ENCODE data around the gene MRPL19. TPM values are rescaled to one million over a fixed set of nuclear protein-coding genes. Genes with fewer than 3 reads are reported as not detected.
"Not testable (repeated sequence)": the region's sequence is repeated elsewhere in the genome, so short reads cannot be mapped to it uniquely, and the experiment has no call there.

The MRPL19 gene
- total RNA-seq, 1 experiment from 2014 or later: 88.1 TPM

DNA sequence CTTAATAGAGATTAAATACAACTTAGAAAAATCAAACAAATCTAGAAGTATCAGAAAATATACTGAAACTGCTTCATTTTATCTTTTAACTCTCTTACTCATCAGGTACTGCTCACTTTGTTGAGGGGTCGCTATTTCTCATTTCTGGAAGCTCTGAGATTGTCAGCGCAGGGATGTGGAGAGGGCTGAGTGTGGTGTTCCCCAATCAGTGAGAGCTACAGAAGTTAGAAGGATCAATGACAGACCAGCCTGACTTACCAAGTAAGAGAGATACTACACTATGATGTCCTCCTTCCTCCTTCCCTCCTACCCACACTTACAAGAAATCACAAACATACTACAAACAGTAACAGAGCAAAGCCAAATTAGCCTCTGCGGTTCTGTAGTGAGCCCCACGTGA, 56.0 kb downstream of the MRPL19 start:
- Histone ChIP-seq H3K27me3 (no peaks in the 10 kb centered on the region), H3K4me3 (no peak overlapping the region), H3K9me3 (no peaks in the 10 kb centered on the region), H3K36me3 (peaks cover 62% of the 10 kb centered on the region)
- no peak for DNase-seq

DNA sequence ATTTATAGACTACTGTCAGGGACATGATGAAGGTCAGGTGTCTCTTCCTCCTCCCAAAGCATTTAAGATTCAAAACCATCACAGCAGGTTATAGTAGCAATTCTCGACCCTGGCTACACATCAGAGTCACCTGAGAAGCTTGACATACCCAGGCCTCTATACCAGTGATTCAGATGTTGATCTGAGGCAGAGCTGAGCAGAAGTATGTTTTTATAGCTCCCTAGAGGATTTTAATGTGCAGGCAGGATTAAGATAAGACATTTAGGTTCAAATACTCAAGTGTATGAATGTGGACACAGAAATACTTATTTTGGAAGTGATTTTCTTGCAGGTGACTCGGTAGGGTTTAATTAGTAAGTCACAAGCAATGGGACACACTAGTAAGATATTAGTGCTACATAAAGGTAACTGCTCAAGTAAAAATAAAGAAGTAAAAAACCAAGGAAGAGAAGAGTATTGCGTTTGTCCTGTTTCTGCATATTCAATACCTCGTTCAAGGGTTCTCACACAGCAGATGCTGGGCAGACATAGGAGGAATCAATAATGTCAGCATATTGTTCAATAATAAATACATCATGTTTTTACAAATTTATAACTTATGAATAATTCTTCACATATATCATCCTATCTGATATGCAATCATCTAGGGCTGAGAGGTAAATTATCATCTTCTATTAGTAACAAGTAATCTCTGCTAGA, 57.2 kb downstream of the MRPL19 start:
- no peaks in the 10 kb centered on the region for H3K9me3 ChIP-seq
- H3K27me3 ChIP-seq: no peaks in the 10 kb centered on the region
- H3K36me3 ChIP-seq: peaks cover 58% of the 10 kb centered on the region
- H3K4me3 ChIP-seq: no peak overlapping the region
- DNase-seq: no peak

DNA sequence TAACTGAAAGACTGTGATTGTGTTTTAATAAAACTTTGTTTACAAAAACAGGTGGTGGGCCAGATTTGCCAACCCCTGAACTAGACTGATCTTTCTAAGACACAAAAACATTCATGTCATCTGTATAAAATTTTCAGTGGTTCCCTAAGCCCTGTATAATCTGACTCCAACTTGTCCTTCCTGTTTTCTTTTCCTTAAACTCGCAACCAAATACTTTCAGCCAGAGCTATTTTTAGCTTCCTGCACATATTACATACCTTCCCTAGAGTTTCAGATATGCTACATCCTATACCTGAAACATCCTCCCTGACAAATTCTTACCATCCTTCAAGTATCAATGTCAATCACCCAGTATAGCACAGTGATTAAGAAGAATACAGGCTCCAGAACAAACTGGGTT, 59.3 kb downstream of the MRPL19 start:
- H3K9me3 ChIP-seq: no peaks in the 10 kb centered on the region
- H3K36me3 ChIP-seq: peaks cover 52% of the 10 kb centered on the region
- DNase-seq: no peak
- H3K4me3 ChIP-seq: no peak overlapping the region
- H3K27me3 ChIP-seq: no peaks in the 10 kb centered on the region

DNA sequence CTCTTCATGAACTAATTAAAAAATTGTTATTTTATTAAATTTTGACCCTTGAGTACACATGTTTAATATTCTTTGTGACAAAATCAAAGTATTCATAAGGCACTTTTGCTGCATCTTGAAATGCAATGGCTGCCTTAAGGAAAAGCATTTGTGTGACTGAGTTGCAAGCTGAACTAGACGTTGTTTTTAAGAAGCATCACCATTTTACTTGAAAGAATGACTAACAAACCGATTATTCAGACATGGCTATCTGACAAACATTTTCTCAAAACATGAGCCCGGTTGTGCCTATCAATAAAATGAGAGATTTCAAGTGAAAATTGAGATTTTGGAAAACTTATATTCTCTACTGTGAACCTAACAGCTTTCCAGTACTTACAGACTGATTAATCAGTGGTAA, 61.3 kb downstream of the MRPL19 start:
- H3K9me3 ChIP-seq: no peaks in the 10 kb centered on the region
- H3K36me3 ChIP-seq: peaks cover 33% of the 10 kb centered on the region
- no peak overlapping the region for H3K4me3 ChIP-seq
- H3K27me3 ChIP-seq: no peaks in the 10 kb centered on the region
- no peak for DNase-seq

DNA sequence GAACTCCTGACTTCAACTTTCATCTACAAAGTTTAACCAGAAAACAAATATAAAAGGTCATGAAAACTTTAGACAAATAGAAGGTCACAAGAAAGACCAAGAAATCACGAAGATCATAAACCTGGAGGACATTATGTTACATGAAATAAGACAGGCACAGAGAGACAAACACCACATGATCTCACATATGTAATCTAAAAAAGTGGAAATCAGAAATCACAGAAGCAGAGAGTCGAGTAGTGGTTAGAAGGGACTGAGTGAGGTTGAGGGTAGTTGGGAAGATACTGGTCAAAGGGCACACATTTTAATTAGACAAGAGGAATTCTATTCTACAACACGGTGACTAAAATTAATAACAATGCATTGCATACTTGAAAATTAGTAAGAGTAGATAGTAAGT, 62.7 kb downstream of the MRPL19 start:
- no peak for DNase-seq
- peaks cover 23% of the 10 kb centered on the region for H3K36me3 ChIP-seq
- H3K4me3 ChIP-seq: peak overlapping the region; percentile 62
- no peaks in the 10 kb centered on the region for H3K9me3 ChIP-seq
- H3K27me3 ChIP-seq: no peaks in the 10 kb centered on the region

DNA sequence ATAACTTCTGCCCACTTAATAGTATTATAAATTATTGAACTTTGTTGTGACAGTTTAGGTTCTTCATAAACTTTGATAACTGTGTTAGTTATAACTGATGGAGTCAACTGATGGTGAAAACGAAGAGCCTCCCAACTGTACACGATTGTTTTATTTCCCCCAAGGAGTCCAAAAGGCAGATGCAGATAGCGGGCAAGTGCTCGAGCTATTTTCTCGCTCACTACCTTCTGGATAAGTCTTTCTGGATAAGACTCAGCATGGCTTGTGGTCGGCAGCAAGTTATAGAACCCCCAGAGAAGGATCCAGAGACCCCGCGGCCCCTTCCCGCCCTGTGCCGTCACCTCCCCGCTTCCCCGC, 63.6 kb downstream of the MRPL19 start:
- H3K9me3 ChIP-seq: no peaks in the 10 kb centered on the region
- peak overlapping the region; percentile 62 for H3K4me3 ChIP-seq
- DNase-seq: no peak
- H3K27me3 ChIP-seq: no peaks in the 10 kb centered on the region
- H3K36me3 ChIP-seq: peaks cover 14% of the 10 kb centered on the region

DNA sequence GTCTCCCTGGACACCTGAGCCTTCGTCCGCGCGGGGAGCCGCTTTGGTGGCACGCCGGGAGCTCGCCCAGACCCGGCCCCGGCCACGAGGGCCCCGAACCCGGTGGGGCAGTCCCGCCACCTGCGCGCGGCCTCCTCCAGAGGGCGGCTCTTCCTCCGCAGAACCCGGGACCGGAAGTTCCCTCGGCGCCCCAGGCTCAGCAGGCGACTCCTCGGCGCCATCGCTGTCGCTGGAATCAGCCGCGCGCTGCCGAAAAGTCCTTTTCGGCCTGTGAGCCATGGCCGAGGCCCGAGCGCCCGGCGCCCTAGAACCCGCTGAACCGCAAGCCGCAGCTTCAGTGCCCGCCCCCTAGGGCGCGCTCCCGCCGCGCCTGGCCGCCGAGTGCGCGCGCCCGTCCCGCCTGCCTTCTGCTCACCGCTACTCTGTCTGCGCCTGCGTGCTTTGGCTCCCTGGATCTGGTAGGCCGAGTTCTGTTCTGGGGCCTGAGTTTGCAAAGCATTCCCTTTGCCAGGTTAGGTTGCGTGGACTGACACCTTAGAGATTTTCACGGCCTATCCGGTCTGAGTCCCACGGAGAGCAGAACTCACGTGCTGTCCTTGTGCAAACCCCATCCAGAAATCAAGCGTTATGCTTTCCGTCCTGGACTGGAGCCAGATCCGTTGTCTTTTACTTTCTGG, 64.1 kb downstream of the MRPL19 start, which contains the start of gene GCFC2:
GCFC2 (minus strand) TSS at position 339 of the 677 bp plus-strand sequence; CDS start at position 279, 60 bp downstream.
- H3K4me3 ChIP-seq: peak within 1 kb of the TSS; percentile 62
- peaks cover 13% of the 10 kb centered on the region for H3K36me3 ChIP-seq
- no peaks in the 10 kb centered on the region; the same call in 1 of the 2 replicates for H3K27me3 ChIP-seq
- DNase-seq: peak; percentile 92
- H3K9me3 ChIP-seq: no peaks in the 10 kb centered on the region

DNA sequence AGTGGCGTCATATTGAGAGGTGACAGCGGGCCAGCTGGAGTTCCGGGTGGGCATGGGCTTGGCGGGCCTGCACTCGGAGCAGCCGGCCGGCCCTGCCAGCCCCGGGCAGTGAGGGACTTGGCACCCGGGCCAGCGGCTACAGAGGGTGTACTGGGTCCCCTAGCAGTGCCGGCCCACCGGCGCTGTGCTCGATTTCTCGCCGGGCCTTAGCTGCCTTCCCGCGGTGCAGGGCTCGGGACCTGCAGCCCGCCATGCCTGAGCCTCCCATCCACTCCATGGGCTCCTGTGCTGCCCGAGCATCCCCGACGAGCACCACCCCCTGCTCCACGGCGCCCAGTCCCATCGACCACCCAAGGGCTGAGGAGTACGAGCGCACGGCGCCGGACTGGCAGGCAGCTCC, 65.0 kb downstream of the MRPL19 start:
- H3K36me3 ChIP-seq, H3K4me3 ChIP-seq, H3K9me3 ChIP-seq, H3K27me3 ChIP-seq, DNase-seq: not testable (repeated sequence)

DNA sequence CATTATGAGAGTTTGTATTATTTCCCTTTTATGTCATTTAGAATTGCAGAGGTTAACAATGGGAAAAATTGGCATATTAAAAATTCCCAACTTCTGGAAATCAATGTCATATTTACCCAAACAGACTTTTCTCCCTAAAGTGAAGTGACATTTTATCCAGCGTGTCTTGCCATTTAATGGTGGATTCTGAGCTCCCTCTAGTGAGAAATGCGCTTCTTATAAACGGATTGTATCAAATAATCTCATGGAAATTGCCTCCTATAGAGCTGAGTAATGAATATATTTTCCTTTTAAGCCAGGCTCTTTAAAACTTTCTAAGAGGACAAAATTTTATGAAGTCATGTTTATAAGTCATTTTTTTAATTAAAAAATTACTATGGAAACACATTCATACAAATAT, 69.8 kb downstream of the MRPL19 start:
- H3K36me3 ChIP-seq: no peaks in the 10 kb centered on the region
- DNase-seq: no peak
- H3K4me3 ChIP-seq: no peak overlapping the region
- no peaks in the 10 kb centered on the region; the same call in 1 of the 2 replicates for H3K9me3 ChIP-seq
- peaks cover 5% of the 10 kb centered on the region for H3K27me3 ChIP-seq

DNA sequence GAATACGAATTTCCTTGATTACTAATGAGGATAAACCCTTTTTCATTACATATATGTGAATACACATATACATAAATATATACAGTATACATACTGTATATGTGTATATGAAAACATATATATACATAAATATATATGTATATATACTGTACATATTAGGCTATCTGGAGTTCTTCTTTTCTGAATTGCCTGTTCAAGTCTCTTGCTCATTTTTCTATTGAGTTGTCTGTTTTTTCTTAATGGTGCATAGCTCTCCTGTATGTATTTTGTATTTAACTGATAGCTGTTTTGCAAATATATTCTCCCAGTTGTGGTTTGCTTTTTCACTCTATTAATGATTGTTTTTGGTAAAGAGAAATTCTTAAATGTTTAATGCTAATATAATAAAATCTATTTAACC, 73.0 kb downstream of the MRPL19 start:
- Histone ChIP-seq H3K9me3 (no peaks in the 10 kb centered on the region; the same call in 1 of the 2 replicates), H3K4me3 (no peak overlapping the region), H3K27me3 (peaks cover 15% of the 10 kb centered on the region), H3K36me3 (no peaks in the 10 kb centered on the region)
- no peak for DNase-seq

DNA sequence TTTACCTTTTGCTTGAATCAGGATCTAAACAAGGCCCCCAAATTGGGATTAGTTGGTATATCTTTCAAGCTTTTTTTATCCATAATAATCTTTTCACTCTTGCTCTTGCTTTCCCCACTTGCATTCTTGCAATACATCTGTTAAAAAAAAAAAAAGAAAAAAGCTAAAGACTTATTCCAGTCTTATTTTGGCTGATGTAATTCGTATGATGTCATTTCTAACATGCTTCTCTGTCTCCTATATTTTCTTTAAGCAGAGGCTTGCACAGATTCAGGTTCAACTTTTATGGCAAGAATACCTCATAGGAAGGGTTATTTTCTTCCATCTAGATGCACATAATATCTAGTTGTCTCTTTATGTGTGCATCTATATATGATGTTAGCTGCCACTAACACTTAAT, 73.9 kb downstream of the MRPL19 start:
- no peak for DNase-seq
- no peaks in the 10 kb centered on the region; the same call in 1 of the 2 replicates for H3K9me3 ChIP-seq
- H3K4me3 ChIP-seq: no peak overlapping the region
- peaks cover 15% of the 10 kb centered on the region for H3K27me3 ChIP-seq
- no peaks in the 10 kb centered on the region for H3K36me3 ChIP-seq

DNA sequence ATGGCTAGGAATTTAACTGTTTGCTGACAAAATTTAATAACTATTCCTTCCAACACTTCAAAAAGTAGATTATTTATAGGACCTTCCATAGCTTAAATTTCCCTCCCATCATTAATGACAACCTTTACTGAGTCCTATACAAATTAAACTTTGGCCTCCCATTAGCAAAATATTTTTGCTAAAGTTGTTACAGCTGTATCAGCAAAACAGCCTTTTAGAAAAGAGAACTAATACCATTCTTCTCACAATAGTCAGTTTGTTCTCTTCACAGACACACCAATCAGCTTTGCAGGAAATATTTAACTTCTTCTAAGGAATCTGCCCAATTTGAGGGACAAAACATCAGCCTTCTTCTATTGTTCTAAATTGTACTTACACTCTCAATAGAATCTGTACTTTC, 76.1 kb downstream of the MRPL19 start:
- no peaks in the 10 kb centered on the region for H3K36me3 ChIP-seq
- no peaks in the 10 kb centered on the region; the same call in 1 of the 2 replicates for H3K9me3 ChIP-seq
- H3K4me3 ChIP-seq: no peak overlapping the region
- no peak for DNase-seq
- peaks cover 17% of the 10 kb centered on the region for H3K27me3 ChIP-seq

DNA sequence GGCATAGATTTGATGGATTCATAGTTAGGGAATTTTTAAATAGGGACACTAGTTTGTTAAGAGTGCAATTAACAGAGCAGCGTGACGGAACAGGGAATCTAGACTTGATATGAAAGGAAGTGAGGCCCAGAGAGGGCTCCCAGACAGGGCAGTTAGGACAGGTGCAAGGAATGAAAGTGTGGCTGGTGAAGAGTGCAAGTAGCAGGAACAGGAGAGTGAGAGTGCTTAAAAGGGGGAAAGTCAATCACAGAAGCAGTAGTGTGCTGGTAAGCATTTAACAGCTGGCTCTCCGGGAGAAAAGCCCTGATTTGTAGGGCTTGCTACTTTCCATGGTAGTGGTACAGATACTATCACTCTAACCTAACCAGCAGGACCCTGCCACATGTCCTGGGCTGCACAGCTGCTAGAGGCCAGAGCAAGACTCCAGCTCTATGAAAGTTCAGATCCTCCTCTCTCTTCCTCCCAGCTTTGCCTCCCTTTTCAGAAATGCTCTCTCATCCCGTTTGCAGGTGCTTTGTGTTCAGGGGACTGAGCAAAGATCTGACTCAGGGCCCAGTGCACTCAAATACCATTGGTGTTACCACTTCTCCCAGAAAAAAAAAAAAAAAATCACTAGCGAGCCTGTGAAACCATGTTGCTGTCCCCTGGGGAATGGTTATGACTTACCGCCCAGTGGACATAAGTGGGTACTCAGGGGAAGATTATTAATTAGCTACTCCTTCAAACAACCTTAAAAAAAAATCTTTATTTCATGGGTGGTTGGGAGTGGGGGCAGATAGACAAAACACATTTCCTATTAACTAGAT, 82.2 kb downstream of the MRPL19 start:
- peaks cover 9% of the 10 kb centered on the region for H3K27me3 ChIP-seq
- H3K36me3 ChIP-seq: no peaks in the 10 kb centered on the region
- H3K4me3 ChIP-seq: no peak overlapping the region
- no peak for DNase-seq
- no peaks in the 10 kb centered on the region for H3K9me3 ChIP-seq

DNA sequence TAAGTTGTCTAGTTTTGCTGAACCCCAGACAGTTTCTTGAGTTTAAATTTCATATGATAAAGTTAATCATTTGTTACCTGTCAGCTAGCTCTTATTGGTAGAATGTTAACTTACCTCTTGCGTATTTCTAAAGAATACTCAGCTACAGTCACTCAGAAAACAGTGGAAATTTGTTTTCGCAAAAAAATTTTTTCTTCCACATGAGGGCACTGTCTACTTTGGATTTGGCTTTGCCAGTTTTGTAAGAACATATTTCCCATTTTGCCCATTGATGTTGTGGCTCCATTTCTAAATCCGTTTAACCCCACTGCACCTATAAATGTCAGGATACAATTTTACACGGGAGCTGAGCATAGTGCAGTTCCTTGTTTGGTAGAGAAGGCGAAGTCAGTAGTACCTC, 83.3 kb downstream of the MRPL19 start:
- peaks cover 9% of the 10 kb centered on the region for H3K27me3 ChIP-seq
- no peaks in the 10 kb centered on the region for H3K36me3 ChIP-seq
- no peaks in the 10 kb centered on the region for H3K9me3 ChIP-seq
- DNase-seq: no peak
- H3K4me3 ChIP-seq: no peak overlapping the region

DNA sequence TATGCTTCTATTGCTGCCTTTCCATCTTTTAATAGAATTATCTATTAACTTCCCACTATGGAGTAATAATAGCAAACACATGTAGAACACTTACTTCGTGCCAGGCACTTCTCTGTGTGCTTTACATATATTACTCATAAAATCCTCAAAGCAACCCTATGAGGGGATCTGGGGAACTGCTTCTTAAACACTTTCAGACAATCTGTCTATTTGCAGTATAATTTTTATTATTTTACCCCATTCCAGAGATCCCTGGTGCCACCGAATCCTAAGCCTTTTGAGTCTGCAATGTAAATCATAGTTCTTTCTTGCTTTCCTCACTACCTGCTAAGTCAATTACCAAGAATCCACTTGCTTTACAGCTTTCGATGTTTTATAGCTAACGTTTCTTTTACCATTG, 89.7 kb downstream of the MRPL19 start:
- no peaks in the 10 kb centered on the region; the same call in 1 of the 2 replicates for H3K27me3 ChIP-seq
- H3K36me3 ChIP-seq: no peaks in the 10 kb centered on the region
- no peak for DNase-seq
- H3K4me3 ChIP-seq: no peak overlapping the region
- H3K9me3 ChIP-seq: no peaks in the 10 kb centered on the region

DNA sequence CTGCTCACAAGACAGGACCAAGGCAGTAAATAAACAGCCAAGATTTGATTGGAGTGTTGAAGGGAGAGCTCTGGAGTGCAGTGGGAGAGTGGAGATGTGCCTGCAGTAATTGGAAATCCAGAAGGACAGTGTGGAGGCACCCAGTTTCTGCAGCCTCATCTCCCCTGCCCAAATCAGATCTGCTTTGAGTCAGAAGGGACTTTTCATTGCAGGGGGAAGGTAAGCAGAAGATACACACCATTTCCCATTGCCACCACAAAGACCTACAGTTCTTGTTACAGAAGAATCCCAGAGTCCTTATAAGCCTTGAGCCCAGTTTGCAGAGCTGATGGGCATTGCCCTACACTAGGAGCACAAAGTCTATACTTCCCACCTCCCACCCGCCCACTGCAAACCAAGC, 91.4 kb downstream of the MRPL19 start:
- Histone ChIP-seq H3K9me3 (no peaks in the 10 kb centered on the region), H3K36me3 (no peaks in the 10 kb centered on the region), H3K27me3 (no peaks in the 10 kb centered on the region; the same call in 1 of the 2 replicates), H3K4me3 (no peak overlapping the region)
- DNase-seq: no peak
